Colonic mucosa (tissue), 4 donors: Measurements from ENCODE around the gene IL1RN. TPM values are rescaled to one million over a fixed set of nuclear protein-coding genes. Genes with fewer than 3 reads are reported as not detected.

ENCODE experiments used
- DNase-seq: peaks from one replicate; pipeline ENCODE4 v3.0.0-alpha.2; 2020
- H3K27ac ChIP-seq: fragments of 200-600 bp; one replicate; pipeline ENCODE4 v1.8.0; 2021
- H3K27me3 ChIP-seq: fragments of 200-600 bp; one replicate; pipeline ENCODE4 v1.8.0; 2021
- H3K36me3 ChIP-seq: fragments of 200-600 bp; one replicate; pipeline ENCODE4 v1.8.0; 2021
- H3K4me1 ChIP-seq: fragments of 200-600 bp; one replicate; pipeline ENCODE4 v1.8.0; 2021; ENCODE audit warnings: mild to moderate bottlenecking
- H3K4me3 ChIP-seq: fragments of 200-600 bp; one replicate; pipeline ENCODE4 v1.8.0; 2021
- H3K9ac ChIP-seq, 2 donors: one replicate each; pipeline ENCODE4 v1.7.0; 2013; ENCODE audit warnings: control low read depth in 2 of 2, low read depth in 2 of 2, low read length in 2 of 2
- H3K9me3 ChIP-seq: fragments of 200-600 bp; one replicate; pipeline ENCODE4 v1.8.0; 2021
- intact Hi-C: fragments of 100-400 bp; cut with DNase I; formaldehyde crosslinking; loops from one replicate; pipeline ENCODE4 v1.14.1; 2022
- total RNA-seq, 2 donors: library from RNA; stranded (reverse); fragmentation: NEBNext Ultra II Directional in 1 of 2; extraction: Animal tissue kit (Norgen Biotek cat#: 25700) in 1 of 2; gene quantifications; one replicate each; pipeline ENCODE4 v1.2.1, GENCODE V29; 2021
- TF ChIP-seq, protein P1 (sequence below): fragments of 200-600 bp; IDR thresholded peaks from one replicate; pipeline ENCODE4 v1.8.0; 2022; ENCODE audit warnings: antibody characterized with exemption, mild to moderate bottlenecking
- donor health status: healthy.
- donor health status: DM: no; HTN: no; CAD: no.
- donor health status: DM: no; HTN: no; CAD: no.

The IL1RN gene
- total RNA-seq, 2 donors from 2014 or later = 1.5 to 6.0 TPM

DNA sequence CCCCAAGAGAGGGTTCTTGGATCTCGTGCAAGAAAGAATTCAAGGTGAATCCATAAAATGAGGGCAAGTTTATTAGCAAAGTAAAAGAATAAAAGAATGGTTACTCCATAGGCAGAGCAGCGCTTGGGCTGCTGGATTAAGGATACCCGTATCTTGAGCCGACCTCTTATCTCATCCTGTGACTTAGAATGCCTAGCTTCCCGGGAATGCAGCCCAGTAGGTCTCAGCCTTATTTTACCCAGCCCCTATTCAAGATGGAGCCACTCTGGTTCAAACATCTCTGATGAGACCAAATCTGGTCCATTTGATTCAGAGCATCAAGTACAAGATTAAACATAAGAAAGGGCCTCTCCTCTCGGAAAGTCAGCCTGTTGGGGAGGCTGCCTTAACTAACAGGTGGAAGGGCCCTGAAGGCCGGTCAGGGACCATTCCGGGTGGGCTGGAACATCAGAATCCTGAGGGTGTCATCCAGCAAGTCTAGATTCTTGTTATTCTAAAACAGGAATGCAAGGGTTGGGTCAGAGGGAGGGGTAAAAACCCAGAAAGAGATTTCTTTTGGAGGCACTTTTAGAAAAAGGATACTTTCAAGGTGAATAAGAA lies 52.1 kb downstream of the IL1RN start:
- Histone ChIP-seq H3K27me3 (no peaks in the 10 kb centered on the region), H3K9ac (no peak overlapping the region), H3K36me3 (no peaks in the 10 kb centered on the region), H3K4me1 (no peaks in the 10 kb centered on the region), H3K4me3 (no peak overlapping the region), H3K9me3 (no peaks in the 10 kb centered on the region), H3K27ac (no peak overlapping the region)
- TF ChIP-seq, protein P1, sequence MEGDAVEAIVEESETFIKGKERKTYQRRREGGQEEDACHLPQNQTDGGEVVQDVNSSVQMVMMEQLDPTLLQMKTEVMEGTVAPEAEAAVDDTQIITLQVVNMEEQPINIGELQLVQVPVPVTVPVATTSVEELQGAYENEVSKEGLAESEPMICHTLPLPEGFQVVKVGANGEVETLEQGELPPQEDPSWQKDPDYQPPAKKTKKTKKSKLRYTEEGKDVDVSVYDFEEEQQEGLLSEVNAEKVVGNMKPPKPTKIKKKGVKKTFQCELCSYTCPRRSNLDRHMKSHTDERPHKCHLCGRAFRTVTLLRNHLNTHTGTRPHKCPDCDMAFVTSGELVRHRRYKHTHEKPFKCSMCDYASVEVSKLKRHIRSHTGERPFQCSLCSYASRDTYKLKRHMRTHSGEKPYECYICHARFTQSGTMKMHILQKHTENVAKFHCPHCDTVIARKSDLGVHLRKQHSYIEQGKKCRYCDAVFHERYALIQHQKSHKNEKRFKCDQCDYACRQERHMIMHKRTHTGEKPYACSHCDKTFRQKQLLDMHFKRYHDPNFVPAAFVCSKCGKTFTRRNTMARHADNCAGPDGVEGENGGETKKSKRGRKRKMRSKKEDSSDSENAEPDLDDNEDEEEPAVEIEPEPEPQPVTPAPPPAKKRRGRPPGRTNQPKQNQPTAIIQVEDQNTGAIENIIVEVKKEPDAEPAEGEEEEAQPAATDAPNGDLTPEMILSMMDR = no peak
- intact Hi-C loops = no loop called here
- no peak for DNase-seq

- Histone ChIP-seq H3K4me3 (no peak overlapping the region), H3K4me1 (no peaks in the 10 kb centered on the region), H3K36me3 (no peaks in the 10 kb centered on the region), H3K9ac (no peak overlapping the region), H3K27me3 (no peaks in the 10 kb centered on the region), H3K9me3 (no peaks in the 10 kb centered on the region), H3K27ac (no peak overlapping the region)
- intact Hi-C loops = no loop called here
- no peak for DNase-seq
- TF ChIP-seq, protein P1 = no peak
Observed at GRCh38 chr2:113180131-113180946, 52.9 kb downstream of the IL1RN start.

DNA sequence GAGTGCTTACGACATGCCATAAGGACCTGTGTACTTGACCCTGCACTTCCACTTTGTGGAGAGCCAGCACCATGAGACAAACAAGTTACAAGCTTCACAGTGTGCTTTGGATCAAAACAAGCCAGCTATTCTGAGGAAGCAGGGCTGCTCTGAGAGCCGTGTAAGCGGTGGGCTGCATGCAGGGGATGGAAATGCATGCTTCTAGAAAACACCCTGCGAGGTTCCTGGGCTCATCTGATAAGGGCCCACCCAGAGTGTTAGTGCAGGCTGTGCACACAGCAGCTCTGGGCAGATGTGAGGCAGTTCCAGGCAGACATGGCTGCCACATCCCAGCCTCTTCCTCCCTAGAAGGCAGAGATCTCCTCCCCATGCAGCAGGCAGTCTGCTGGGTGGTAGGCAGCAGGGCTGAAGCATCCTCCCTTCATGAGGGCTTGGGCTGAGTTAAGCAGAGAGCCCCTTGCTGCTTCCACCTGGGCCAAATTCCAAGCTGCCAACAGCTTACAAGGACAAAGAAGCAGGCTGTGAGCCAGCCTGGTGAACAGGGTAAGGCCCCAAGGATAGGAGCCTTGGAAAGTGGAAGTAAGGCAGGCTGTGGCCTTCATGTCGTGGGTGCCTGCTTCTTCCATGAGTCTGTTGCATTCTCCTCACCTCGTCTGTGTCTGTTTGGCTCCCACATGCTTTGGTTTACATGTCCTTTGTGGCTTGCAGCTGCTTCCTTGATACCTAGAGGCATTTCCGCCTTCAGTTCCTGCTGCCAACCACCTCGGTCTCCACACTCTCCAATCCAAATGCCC lies 54.1 kb downstream of the IL1RN start:
- no peak for DNase-seq

DNA sequence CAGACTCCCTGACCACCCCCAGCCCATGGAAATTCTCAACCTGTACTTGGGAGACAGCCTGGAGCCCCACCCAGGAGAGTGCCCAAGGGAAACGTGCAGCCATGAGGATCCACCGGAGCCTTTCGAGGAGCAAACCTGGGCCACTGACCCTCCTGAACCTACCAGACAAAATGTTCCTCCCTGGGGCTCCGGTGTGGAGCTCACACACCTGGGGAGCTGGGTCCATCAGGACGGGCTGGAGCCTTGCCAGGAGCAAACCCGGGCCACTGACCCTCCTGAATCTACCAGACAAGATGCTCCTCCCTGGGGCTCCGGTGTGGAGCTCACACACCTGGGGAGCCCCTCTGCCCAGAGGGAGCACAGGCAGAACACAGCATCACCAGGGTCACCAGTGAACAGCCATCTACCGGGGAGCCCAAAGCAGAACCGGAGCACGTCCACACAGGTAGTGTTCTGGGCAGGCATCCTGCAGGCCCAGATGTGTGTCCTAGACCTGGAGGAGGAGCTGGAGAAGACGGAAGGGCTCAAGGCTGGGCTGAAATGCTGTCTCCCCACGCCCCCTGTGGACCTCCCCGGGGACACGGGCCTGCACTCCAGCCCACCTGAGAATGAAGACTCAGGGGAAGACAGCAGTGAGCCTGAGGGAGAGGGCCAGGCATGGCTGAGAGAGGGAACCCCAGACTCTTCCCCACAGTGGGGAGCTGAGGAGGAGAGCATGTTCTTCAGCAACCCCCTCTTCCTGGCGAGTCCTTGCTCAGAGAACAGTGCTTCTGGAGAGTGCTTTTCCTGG lies 55.3 kb downstream of the IL1RN start:
- H3K4me3 ChIP-seq = no peak overlapping the region
- no peaks in the 10 kb centered on the region for H3K36me3 ChIP-seq
- H3K27ac ChIP-seq = no peak overlapping the region
- DNase-seq = no peak
- H3K9ac ChIP-seq = no peak overlapping the region
- intact Hi-C loops = no loop called here
- H3K9me3 ChIP-seq = no peaks in the 10 kb centered on the region
- no peaks in the 10 kb centered on the region for H3K4me1 ChIP-seq
- no peaks in the 10 kb centered on the region for H3K27me3 ChIP-seq
- TF ChIP-seq, protein P1 = no peak

More for the DNA sequence above, 54.1 kb downstream of the IL1RN start:
- Histone ChIP-seq H3K36me3 (no peaks in the 10 kb centered on the region), H3K27me3 (no peaks in the 10 kb centered on the region), H3K4me1 (no peaks in the 10 kb centered on the region), H3K9me3 (no peaks in the 10 kb centered on the region), H3K27ac (no peak overlapping the region), H3K9ac (no peak overlapping the region), H3K4me3 (no peak overlapping the region)
- TF ChIP-seq, protein P1 = no peak
- intact Hi-C loops = no loop called here

- H3K4me3 ChIP-seq = no peak overlapping the region
- H3K27me3 ChIP-seq = no peaks in the 10 kb centered on the region
- no peaks in the 10 kb centered on the region for H3K36me3 ChIP-seq
- intact Hi-C loops = no loop called here
- TF ChIP-seq, protein P1 = no peak
- DNase-seq = no peak
- no peaks in the 10 kb centered on the region for H3K9me3 ChIP-seq
- no peaks in the 10 kb centered on the region for H3K4me1 ChIP-seq
- no peak overlapping the region for H3K27ac ChIP-seq
- no peak overlapping the region for H3K9ac ChIP-seq
Observed at GRCh38 chr2:113183264-113183663, 55.9 kb downstream of the IL1RN start.
